Thoracic aorta (tissue), 2 donors: ENCODE measurements around the gene LAG3. TPM values are rescaled to one million over a fixed set of nuclear protein-coding genes. Genes with fewer than 3 reads are reported as not detected.

ENCODE experiments used
- ATAC-seq: fragments of 150-250 bp; one replicate; pipeline ENCODE4 v1.8.0; 2017; ENCODE audit warnings: low read depth; ENCODE audit not compliant: insufficient number of reproducible peaks, low FRiP score
- DNase-seq: peaks from one replicate; pipeline ENCODE4 v3.0.0-alpha.2; 2020; ENCODE audit warnings: low spot score
- H3K27ac ChIP-seq, 2 donors: fragments of 200-600 bp; sonication (generic); 1 replicate in 1 of 2; 2 replicates in 1 of 2; pipeline ENCODE4 v1.5.1; 2016; ENCODE audit warnings: mild to moderate bottlenecking in 2 of 2, moderate library complexity in 2 of 2
- H3K27me3 ChIP-seq: fragments of 200-600 bp; sonication (generic); replicated peaks from 2 replicates; pipeline ENCODE4 v1.6.0; 2016; ENCODE audit warnings: mild to moderate bottlenecking; ENCODE audit not compliant: insufficient read depth
- H3K36me3 ChIP-seq: fragments of 200-600 bp; sonication (generic); one replicate; pipeline ENCODE4 v1.5.1; 2016
- H3K4me1 ChIP-seq, 2 donors: fragments of 200-600 bp; sonication (generic); 1 replicate in 1 of 2; 2 replicates in 1 of 2; pipeline versions ENCODE4 v1.5.1 to v1.6.0; 2016; ENCODE audit warnings: low read depth in 2 of 2, mild to moderate bottlenecking in 1 of 2; ENCODE audit not compliant: control insufficient read depth in 1 of 2
- H3K4me3 ChIP-seq: fragments of 200-600 bp; sonication (generic); 2 replicates; pipeline ENCODE4 v1.5.1; 2016; ENCODE audit warnings: mild to moderate bottlenecking
- H3K9me3 ChIP-seq: fragments of 200-600 bp; sonication (generic); 2 replicates; pipeline ENCODE4 v1.5.1; 2016
- CTCF ChIP-seq: fragments of 200-600 bp; sonication (generic); IDR thresholded peaks from one replicate; pipeline ENCODE4 v1.5.1; 2019; ENCODE audit warnings: antibody characterized with exemption
- total RNA-seq, 2 donors: library from RNA; depleted of rRNA; stranded (reverse); fragments of >200 nt; gene quantifications; one replicate each; pipeline versions ENCODE4 v1.1.0 to v1.2.3, GENCODE V29; 2016

Gene LAG3
- total RNA-seq, 2 donors from 2014 or later, result 0.95 to 1.5 TPM

GRCh38 chr12:6817662-6818157 is 45.4 kb downstream of the LAG3 start:
- Histone ChIP-seq H3K36me3 (no peaks in the 10 kb centered on the region), H3K4me3 (no peak overlapping the region), H3K9me3 (no peaks in the 10 kb centered on the region), H3K4me1 (peaks cover 5 to 16% of the 10 kb centered on the region in 2 donors), H3K27ac (no peak overlapping the region), H3K27me3 (no peaks in the 10 kb centered on the region)
- TF ChIP-seq CTCF, result no peak
- DNase-seq (no peak), ATAC-seq (no peak)

- DNase-seq, result no peak
- Histone ChIP-seq H3K4me1 (peaks cover 5 to 16% of the 10 kb centered on the region in 2 donors), H3K36me3 (no peaks in the 10 kb centered on the region), H3K27me3 (peaks cover 5% of the 10 kb centered on the region), H3K9me3 (no peaks in the 10 kb centered on the region), H3K27ac (no peak overlapping the region), H3K4me3 (no peak overlapping the region)
- TF ChIP-seq CTCF, result no peak
- no peak for ATAC-seq
Measured at GRCh38 chr12:6818222-6818621, 45.9 kb downstream of the LAG3 start.

GRCh38 chr12:6818645-6819044 is 46.3 kb downstream of the LAG3 start:
- Histone ChIP-seq H3K9me3 (no peaks in the 10 kb centered on the region), H3K36me3 (no peaks in the 10 kb centered on the region), H3K4me3 (no peak overlapping the region), H3K27ac (no peak overlapping the region), H3K4me1 (peaks cover 5 to 16% of the 10 kb centered on the region in 2 donors), H3K27me3 (peaks cover 9% of the 10 kb centered on the region)
- no peak for ATAC-seq
- no peak for TF ChIP-seq CTCF
- DNase-seq, result no peak

GRCh38 chr12:6819106-6820030 is 47.0 kb downstream of the LAG3 start:
- Histone ChIP-seq H3K4me3 (no peak overlapping the region), H3K9me3 (no peaks in the 10 kb centered on the region), H3K27me3 (peaks cover 10% of the 10 kb centered on the region), H3K4me1 (peaks cover 5 to 16% of the 10 kb centered on the region in 2 donors), H3K27ac (no peak overlapping the region), H3K36me3 (no peaks in the 10 kb centered on the region)
- DNase-seq (no peak), ATAC-seq (no peak)
- TF ChIP-seq CTCF, result no peak

GRCh38 chr12:6820166-6820565 is 47.8 kb downstream of the LAG3 start:
- peaks cover 5 to 20% of the 10 kb centered on the region in 2 donors for H3K4me1 ChIP-seq
- H3K9me3 ChIP-seq, result no peaks in the 10 kb centered on the region
- H3K36me3 ChIP-seq, result no peaks in the 10 kb centered on the region
- ATAC-seq (no peak), DNase-seq (no peak)
- H3K4me3 ChIP-seq, result no peak overlapping the region
- H3K27ac ChIP-seq, result no peak overlapping the region
- TF ChIP-seq CTCF, result no peak
- peaks cover 10% of the 10 kb centered on the region for H3K27me3 ChIP-seq
